Retina (tissue), 1 donor: ENCODE data around the gene SFMBT2.
A peak's percentile ranks its signal among the peaks of the same experiment; 100 is the strongest.
"Not testable (repeated sequence)": the region's sequence is repeated elsewhere in the genome, so short reads cannot be mapped to it uniquely, and the experiment has no call there.

Experiments used
- DNase-seq: peaks from one replicate; pipeline ENCODE4 v3.0.0-alpha.2; 2016

Gene SFMBT2

GRCh38 chr10:7400068-7400715 lies 10.6 kb downstream of the SFMBT2 start:
- DNase-seq = no peak

- DNase-seq = no peak
These were observed 11.3 kb downstream of the SFMBT2 start for GRCh38 chr10:7399533-7399932.

- DNase-seq = peak; percentile 29
These were observed 13.5 kb downstream of the SFMBT2 start for GRCh38 chr10:7397049-7398035.

- not testable (repeated sequence) for DNase-seq
These were observed 18.5 kb downstream of the SFMBT2 start for GRCh38 chr10:7392301-7392700.

- DNase-seq = no peak
These were observed 19.1 kb downstream of the SFMBT2 start for GRCh38 chr10:7391748-7392147.

GRCh38 chr10:7390689-7391110 lies 20.1 kb downstream of the SFMBT2 start:
- not testable (repeated sequence) for DNase-seq

GRCh38 chr10:7389844-7390243 lies 21.0 kb downstream of the SFMBT2 start:
- no peak for DNase-seq

- DNase-seq = no peak
These were observed 21.5 kb downstream of the SFMBT2 start for GRCh38 chr10:7389346-7389745.

GRCh38 chr10:7388602-7389001 lies 22.2 kb downstream of the SFMBT2 start:
- no peak for DNase-seq

GRCh38 chr10:7388149-7388548 lies 22.7 kb downstream of the SFMBT2 start:
- DNase-seq = not testable (repeated sequence)

GRCh38 chr10:7385114-7385513 lies 25.7 kb downstream of the SFMBT2 start:
- DNase-seq = no peak

- no peak for DNase-seq
These were observed 27.4 kb downstream of the SFMBT2 start for GRCh38 chr10:7383442-7383841.

- DNase-seq = no peak
These were observed 30.1 kb downstream of the SFMBT2 start for GRCh38 chr10:7380704-7381241.

- no peak for DNase-seq
These were observed 32.0 kb downstream of the SFMBT2 start for GRCh38 chr10:7378602-7379403.

- DNase-seq = no peak
These were observed 33.1 kb downstream of the SFMBT2 start for GRCh38 chr10:7377614-7378248.

- no peak for DNase-seq
These were observed 36.0 kb downstream of the SFMBT2 start for GRCh38 chr10:7374795-7375194.

- DNase-seq = no peak
These were observed 37.8 kb downstream of the SFMBT2 start for GRCh38 chr10:7373039-7373438.

- DNase-seq = no peak
These were observed 38.3 kb downstream of the SFMBT2 start for GRCh38 chr10:7372504-7372903.

- DNase-seq = no peak
These were observed 40.3 kb downstream of the SFMBT2 start for GRCh38 chr10:7370511-7370910.

- DNase-seq = peak; percentile 34
These were observed 45.6 kb downstream of the SFMBT2 start for GRCh38 chr10:7365027-7365745.

GRCh38 chr10:7364474-7364873 lies 46.4 kb downstream of the SFMBT2 start:
- no peak for DNase-seq

- DNase-seq = no peak
These were observed 47.1 kb downstream of the SFMBT2 start for GRCh38 chr10:7363700-7364099.
